GM23338 (cell line): ENCODE results near the gene ELP2.

Experiments
- CREB1 ChIP-seq: fragments of 250-450 bp; sonication (Bioruptor Pico); IDR thresholded peaks from 2 replicates; pipeline ENCODE4 v1.5.0; 2020; ENCODE audit warnings: low read depth, mild to moderate bottlenecking, moderate library complexity
- CTCF ChIP-seq, 2 experiments: fragments of 200-600 bp in 1 of 2; sonication (generic) in 1 of 2; conservative IDR thresholded peaks; 2 replicates each; pipeline versions ENCODE4 v1.5.1 to v1.6.1; 2016 to 2017; ENCODE audit warnings: antibody characterized with exemption in 2 of 2, low read depth in 2 of 2, mild to moderate bottlenecking in 2 of 2, moderate library complexity in 1 of 2
- EZH2 ChIP-seq: fragments of 200-600 bp; sonication (generic); IDR thresholded peaks from one replicate; pipeline ENCODE4 v1.8.0; 2017; ENCODE audit warnings: antibody characterized with exemption, mild to moderate bottlenecking, low read depth; ENCODE audit not compliant: unreplicated experiment
- EZH2phosphoT487 ChIP-seq: fragments of 200-600 bp; sonication (generic); IDR thresholded peaks from one replicate; pipeline ENCODE4 v1.8.1; 2018; ENCODE audit warnings: antibody characterized with exemption; ENCODE audit not compliant: unreplicated experiment
- JUNB ChIP-seq: IDR thresholded peaks from one replicate; pipeline ENCODE4 v1.6.1; 2016; ENCODE audit warnings: antibody characterized with exemption; ENCODE audit not compliant: unreplicated experiment
- POLR2AphosphoS5 ChIP-seq: IDR thresholded peaks from 2 replicates; pipeline ENCODE4 v1.6.1; 2016; ENCODE audit warnings: antibody characterized with exemption, low read depth
- STAT1 ChIP-seq: IDR thresholded peaks from one replicate; pipeline ENCODE4 v1.6.1; 2016; ENCODE audit warnings: antibody characterized with exemption; ENCODE audit not compliant: unreplicated experiment
- ZNF114 ChIP-seq: fragments of 250-450 bp; sonication (Bioruptor Pico); IDR thresholded peaks from 2 replicates; pipeline ENCODE4 v1.5.0; 2020; ENCODE audit warnings: mild to moderate bottlenecking, moderate library complexity
- ZNF331 ChIP-seq: fragments of 250-450 bp; sonication (Bioruptor Pico); IDR thresholded peaks from 2 replicates; pipeline ENCODE4 v1.5.0; 2020; ENCODE audit warnings: low read depth, mild to moderate bottlenecking, moderate library complexity
- TF ChIP-seq, protein P1 (sequence below): IDR thresholded peaks from one replicate; pipeline ENCODE4 v1.6.1; 2018; ENCODE audit warnings: antibody characterized with exemption; ENCODE audit not compliant: unreplicated experiment
- TF ChIP-seq, protein P2 (sequence below): IDR thresholded peaks from 2 replicates; pipeline ENCODE4 v1.6.1; 2016; ENCODE audit warnings: antibody characterized with exemption

DNA sequence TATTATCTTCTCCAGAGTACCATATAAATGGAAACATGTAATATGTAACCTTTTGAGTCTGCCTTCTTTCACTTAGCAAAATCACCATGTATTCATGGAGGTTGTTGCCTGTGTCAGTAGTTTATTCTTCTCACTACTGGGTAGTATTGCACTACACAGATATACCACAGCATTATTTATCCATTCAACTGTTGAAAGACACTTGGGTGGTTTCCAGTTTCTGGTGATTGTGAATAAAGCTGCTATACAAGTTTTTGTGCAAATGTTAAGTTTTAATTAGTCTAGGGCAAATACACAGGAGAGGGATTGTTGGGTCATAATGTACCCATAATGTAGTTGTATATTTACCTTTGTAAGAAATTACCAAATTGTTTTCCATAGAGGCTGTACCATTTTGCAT, 32.7 kb upstream of the ELP2 start:
- TF ChIP-seq CTCF (conservative IDR thresholded peaks at IDR 0.05; ENCODE audit: low read depth in 2 of 2): no peak
- no peak for TF ChIP-seq CREB1 (CRISPR knock-in tag)
- no peak for TF ChIP-seq POLR2AphosphoS5
- TF ChIP-seq, protein P1, sequence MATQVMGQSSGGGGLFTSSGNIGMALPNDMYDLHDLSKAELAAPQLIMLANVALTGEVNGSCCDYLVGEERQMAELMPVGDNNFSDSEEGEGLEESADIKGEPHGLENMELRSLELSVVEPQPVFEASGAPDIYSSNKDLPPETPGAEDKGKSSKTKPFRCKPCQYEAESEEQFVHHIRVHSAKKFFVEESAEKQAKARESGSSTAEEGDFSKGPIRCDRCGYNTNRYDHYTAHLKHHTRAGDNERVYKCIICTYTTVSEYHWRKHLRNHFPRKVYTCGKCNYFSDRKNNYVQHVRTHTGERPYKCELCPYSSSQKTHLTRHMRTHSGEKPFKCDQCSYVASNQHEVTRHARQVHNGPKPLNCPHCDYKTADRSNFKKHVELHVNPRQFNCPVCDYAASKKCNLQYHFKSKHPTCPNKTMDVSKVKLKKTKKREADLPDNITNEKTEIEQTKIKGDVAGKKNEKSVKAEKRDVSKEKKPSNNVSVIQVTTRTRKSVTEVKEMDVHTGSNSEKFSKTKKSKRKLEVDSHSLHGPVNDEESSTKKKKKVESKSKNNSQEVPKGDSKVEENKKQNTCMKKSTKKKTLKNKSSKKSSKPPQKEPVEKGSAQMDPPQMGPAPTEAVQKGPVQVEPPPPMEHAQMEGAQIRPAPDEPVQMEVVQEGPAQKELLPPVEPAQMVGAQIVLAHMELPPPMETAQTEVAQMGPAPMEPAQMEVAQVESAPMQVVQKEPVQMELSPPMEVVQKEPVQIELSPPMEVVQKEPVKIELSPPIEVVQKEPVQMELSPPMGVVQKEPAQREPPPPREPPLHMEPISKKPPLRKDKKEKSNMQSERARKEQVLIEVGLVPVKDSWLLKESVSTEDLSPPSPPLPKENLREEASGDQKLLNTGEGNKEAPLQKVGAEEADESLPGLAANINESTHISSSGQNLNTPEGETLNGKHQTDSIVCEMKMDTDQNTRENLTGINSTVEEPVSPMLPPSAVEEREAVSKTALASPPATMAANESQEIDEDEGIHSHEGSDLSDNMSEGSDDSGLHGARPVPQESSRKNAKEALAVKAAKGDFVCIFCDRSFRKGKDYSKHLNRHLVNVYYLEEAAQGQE: no peak
- TF ChIP-seq EZH2: no peak
- TF ChIP-seq ZNF114 (CRISPR knock-in tag): no peak
- no peak for TF ChIP-seq JUNB
- TF ChIP-seq, protein P2, sequence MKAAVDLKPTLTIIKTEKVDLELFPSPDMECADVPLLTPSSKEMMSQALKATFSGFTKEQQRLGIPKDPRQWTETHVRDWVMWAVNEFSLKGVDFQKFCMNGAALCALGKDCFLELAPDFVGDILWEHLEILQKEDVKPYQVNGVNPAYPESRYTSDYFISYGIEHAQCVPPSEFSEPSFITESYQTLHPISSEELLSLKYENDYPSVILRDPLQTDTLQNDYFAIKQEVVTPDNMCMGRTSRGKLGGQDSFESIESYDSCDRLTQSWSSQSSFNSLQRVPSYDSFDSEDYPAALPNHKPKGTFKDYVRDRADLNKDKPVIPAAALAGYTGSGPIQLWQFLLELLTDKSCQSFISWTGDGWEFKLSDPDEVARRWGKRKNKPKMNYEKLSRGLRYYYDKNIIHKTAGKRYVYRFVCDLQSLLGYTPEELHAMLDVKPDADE: no peak
- no peak for TF ChIP-seq STAT1
- TF ChIP-seq EZH2phosphoT487: no peak
- TF ChIP-seq ZNF331 (CRISPR knock-in tag): no peak
